Astrocyte (in vitro differentiated cells and primary cell): Measurements from ENCODE around the gene ANKRD49. TPM values are rescaled to one million over a fixed set of nuclear protein-coding genes. Genes with fewer than 3 reads are reported as not detected.

Source experiments
- DNase-seq: peaks from one replicate; pipeline ENCODE4 v3.0.0-alpha.2; 2010; ENCODE audit warnings: low read depth
- FAIRE-seq: peaks from 2 replicates; lab custom pipeline; 2011; peaks lifted over from hg19 to GRCh38; lab: Jason Lieb, UNC
- H2AFZ ChIP-seq: 2 replicates; pipeline ENCODE4 v1.6.0; 2012; ENCODE audit warnings: low read depth, low read length, inconsistent platforms
- H3K27ac ChIP-seq: 2 replicates; pipeline ENCODE4 v1.5.1; 2011; ENCODE audit warnings: low read depth, low read length, inconsistent platforms
- H3K27me3 ChIP-seq: 2 replicates; pipeline ENCODE4 v1.6.0; 2011; ENCODE audit warnings: low read length, inconsistent platforms; ENCODE audit not compliant: insufficient read depth
- H3K36me3 ChIP-seq: 2 replicates; pipeline ENCODE4 v1.5.1; 2011; ENCODE audit warnings: low read length, inconsistent platforms; ENCODE audit not compliant: insufficient read depth
- H3K4me1 ChIP-seq: 2 replicates; pipeline ENCODE4 v1.5.1; 2011; ENCODE audit warnings: low read length, inconsistent platforms; ENCODE audit not compliant: insufficient read depth
- H3K4me2 ChIP-seq: 2 replicates; pipeline ENCODE4 v1.6.0; 2012; ENCODE audit warnings: low read length, inconsistent platforms
- H3K4me3 ChIP-seq: 2 replicates; pipeline ENCODE4 v1.5.1; 2011; ENCODE audit warnings: low read depth, mild to moderate bottlenecking, low read length, inconsistent platforms; ENCODE audit not compliant: insufficient read depth
- H3K79me2 ChIP-seq: 2 replicates; pipeline ENCODE4 v1.6.0; 2012; ENCODE audit warnings: mild to moderate bottlenecking, low read length, inconsistent platforms; ENCODE audit not compliant: insufficient read depth
- H3K9ac ChIP-seq: 2 replicates; pipeline ENCODE4 v1.6.0; 2012; ENCODE audit warnings: mild to moderate bottlenecking, low read length, inconsistent platforms
- H3K9me3 ChIP-seq: 2 replicates; pipeline ENCODE4 v1.5.1; 2012; ENCODE audit warnings: low read depth, mild to moderate bottlenecking, low read length, inconsistent platforms; ENCODE audit not compliant: insufficient read depth
- H4K20me1 ChIP-seq: 2 replicates; pipeline ENCODE4 v1.6.0; 2012; ENCODE audit warnings: low read length, inconsistent platforms; ENCODE audit not compliant: insufficient read depth
- H3K27ac Mint-ChIP-seq: one replicate; pipeline ENCODE4 v1.8.0; 2021; ENCODE audit warnings: mild to moderate bottlenecking, mixed read lengths; ENCODE audit not compliant: unreplicated experiment
- H3K27me3 Mint-ChIP-seq: one replicate; pipeline ENCODE4 v1.8.0; 2021; ENCODE audit warnings: low read depth, mixed read lengths; ENCODE audit not compliant: unreplicated experiment
- H3K36me3 Mint-ChIP-seq: one replicate; pipeline ENCODE4 v1.8.0; 2021; ENCODE audit warnings: low read depth, mixed read lengths; ENCODE audit not compliant: unreplicated experiment
- H3K4me1 Mint-ChIP-seq: one replicate; pipeline ENCODE4 v1.8.0; 2021; ENCODE audit warnings: low read depth, mixed read lengths; ENCODE audit not compliant: unreplicated experiment
- H3K4me3 Mint-ChIP-seq: one replicate; pipeline ENCODE4 v1.8.0; 2021; ENCODE audit warnings: mild to moderate bottlenecking, moderate library complexity, mixed read lengths; ENCODE audit not compliant: unreplicated experiment
- H3K9me3 Mint-ChIP-seq: one replicate; pipeline ENCODE4 v1.8.0; 2021; ENCODE audit warnings: mild to moderate bottlenecking, mixed read lengths; ENCODE audit not compliant: unreplicated experiment
- EZH2 ChIP-seq: IDR thresholded peaks from 2 replicates; pipeline ENCODE4 v1.6.1; 2012; ENCODE audit warnings: mild to moderate bottlenecking, low read length, inconsistent platforms; ENCODE audit not compliant: insufficient read depth
- total RNA-seq: library from RNA; stranded (reverse); gene quantifications from 2 replicates; pipeline ENCODE4 v1.2.1, GENCODE V29; 2021
- TF ChIP-seq, protein P1 (sequence below): IDR thresholded peaks from 2 replicates; pipeline ENCODE4 v1.5.1; 2011; ENCODE audit warnings: low read depth, mild to moderate bottlenecking, inconsistent platforms, low read length, moderate library complexity; ENCODE audit not compliant: insufficient read depth

ANKRD49 gene
- total RNA-seq, 1 donor from 2014 or later, result 10.3 TPM

DNA sequence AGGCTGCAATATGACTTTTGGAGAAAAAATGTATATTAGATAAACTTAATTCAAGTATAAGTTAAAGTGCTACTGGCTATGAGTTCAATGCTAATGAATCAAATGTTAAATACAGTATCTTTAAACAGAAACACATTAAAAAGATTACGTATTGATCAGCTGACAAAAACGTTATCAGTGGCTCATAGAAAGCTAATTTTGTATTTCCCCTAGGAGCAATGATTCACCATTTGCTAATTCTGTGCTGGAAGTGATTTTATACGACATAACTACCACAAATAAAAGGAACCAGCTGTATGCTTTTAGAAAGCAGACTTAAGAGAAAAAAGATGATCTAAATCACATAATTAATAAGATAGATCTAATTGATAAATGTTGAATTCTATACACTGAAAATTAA, 43.7 kb upstream of the ANKRD49 start:
- H3K4me3 ChIP-seq, result no peak overlapping the region
- TF ChIP-seq EZH2, result no peak
- TF ChIP-seq, protein P1, sequence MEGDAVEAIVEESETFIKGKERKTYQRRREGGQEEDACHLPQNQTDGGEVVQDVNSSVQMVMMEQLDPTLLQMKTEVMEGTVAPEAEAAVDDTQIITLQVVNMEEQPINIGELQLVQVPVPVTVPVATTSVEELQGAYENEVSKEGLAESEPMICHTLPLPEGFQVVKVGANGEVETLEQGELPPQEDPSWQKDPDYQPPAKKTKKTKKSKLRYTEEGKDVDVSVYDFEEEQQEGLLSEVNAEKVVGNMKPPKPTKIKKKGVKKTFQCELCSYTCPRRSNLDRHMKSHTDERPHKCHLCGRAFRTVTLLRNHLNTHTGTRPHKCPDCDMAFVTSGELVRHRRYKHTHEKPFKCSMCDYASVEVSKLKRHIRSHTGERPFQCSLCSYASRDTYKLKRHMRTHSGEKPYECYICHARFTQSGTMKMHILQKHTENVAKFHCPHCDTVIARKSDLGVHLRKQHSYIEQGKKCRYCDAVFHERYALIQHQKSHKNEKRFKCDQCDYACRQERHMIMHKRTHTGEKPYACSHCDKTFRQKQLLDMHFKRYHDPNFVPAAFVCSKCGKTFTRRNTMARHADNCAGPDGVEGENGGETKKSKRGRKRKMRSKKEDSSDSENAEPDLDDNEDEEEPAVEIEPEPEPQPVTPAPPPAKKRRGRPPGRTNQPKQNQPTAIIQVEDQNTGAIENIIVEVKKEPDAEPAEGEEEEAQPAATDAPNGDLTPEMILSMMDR, result no peak
- no peak overlapping the region for H3K4me3 Mint-ChIP-seq
- H3K9me3 Mint-ChIP-seq, result no peaks in the 10 kb centered on the region
- H4K20me1 ChIP-seq, result no peaks in the 10 kb centered on the region
- H3K79me2 ChIP-seq, result no peaks in the 10 kb centered on the region
- H3K27me3 ChIP-seq, result no peaks in the 10 kb centered on the region
- DNase-seq (peak; percentile 20), FAIRE-seq (no peak)
- H3K9ac ChIP-seq, result no peak overlapping the region
- no peaks in the 10 kb centered on the region for H3K4me1 Mint-ChIP-seq
- peaks cover 3% of the 10 kb centered on the region for H3K36me3 Mint-ChIP-seq
- peaks cover 3% of the 10 kb centered on the region for H3K36me3 ChIP-seq
- H2AFZ ChIP-seq, result no peak overlapping the region
- no peak overlapping the region for H3K27ac Mint-ChIP-seq
- H3K27me3 Mint-ChIP-seq, result no peaks in the 10 kb centered on the region
- no peak overlapping the region for H3K4me2 ChIP-seq
- H3K4me1 ChIP-seq, result no peaks in the 10 kb centered on the region
- H3K9me3 ChIP-seq, result no peaks in the 10 kb centered on the region
- H3K27ac ChIP-seq, result no peak overlapping the region

DNA sequence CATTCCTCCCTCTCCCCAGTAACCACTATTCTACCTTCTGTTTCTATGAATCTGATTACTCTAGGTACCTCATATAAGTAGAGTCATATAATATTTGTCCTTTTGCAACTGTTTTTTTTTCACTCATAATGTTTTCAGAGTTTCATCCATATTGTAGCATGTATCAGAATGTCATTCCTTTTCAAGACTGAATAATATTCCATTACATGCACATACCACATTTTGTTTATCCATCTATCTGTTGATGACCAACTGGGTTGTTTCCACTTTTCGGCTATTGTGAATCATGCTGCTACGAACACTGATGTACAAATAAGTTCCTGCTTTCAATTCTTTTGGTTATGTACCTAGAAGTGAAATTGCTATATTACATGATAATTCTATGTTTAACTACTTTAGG, 40.8 kb upstream of the ANKRD49 start:
- H3K27ac Mint-ChIP-seq, result no peak overlapping the region
- Histone ChIP-seq H3K27ac (no peak overlapping the region), H3K79me2 (no peaks in the 10 kb centered on the region), H2AFZ (no peak overlapping the region), H3K36me3 (no peaks in the 10 kb centered on the region), H3K4me3 (no peak overlapping the region), H3K27me3 (no peaks in the 10 kb centered on the region), H3K9ac (no peak overlapping the region), H4K20me1 (no peaks in the 10 kb centered on the region), H3K9me3 (no peaks in the 10 kb centered on the region), H3K4me2 (no peak overlapping the region), H3K4me1 (no peaks in the 10 kb centered on the region)
- H3K4me3 Mint-ChIP-seq, result no peak overlapping the region
- TF ChIP-seq EZH2, result no peak
- TF ChIP-seq, protein P1, result no peak
- DNase-seq (no peak), FAIRE-seq (peak; percentile 5)
- peaks cover 3% of the 10 kb centered on the region for H3K36me3 Mint-ChIP-seq
- no peaks in the 10 kb centered on the region for H3K27me3 Mint-ChIP-seq
- peaks cover 10% of the 10 kb centered on the region for H3K4me1 Mint-ChIP-seq
- no peaks in the 10 kb centered on the region for H3K9me3 Mint-ChIP-seq

DNA sequence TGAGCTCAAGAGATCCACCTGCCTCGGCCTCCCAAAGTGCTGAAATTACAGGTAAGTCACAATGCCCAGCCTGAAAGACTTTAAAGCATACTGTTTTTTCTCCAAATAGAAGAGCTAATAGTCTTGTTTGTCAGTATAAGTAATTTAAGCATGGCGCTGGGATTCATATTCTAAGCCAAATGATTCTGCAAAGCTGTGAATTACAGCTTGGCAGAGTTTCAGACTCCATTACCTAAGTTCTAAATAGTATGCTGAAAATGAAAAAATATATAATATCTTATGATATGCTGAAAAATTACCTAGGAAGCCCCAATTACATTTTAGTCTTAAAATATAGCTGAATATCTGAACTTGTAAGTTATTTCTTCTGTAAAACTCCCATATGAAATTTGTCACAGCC, 39.5 kb upstream of the ANKRD49 start:
- Histone ChIP-seq H3K4me1 (no peaks in the 10 kb centered on the region), H3K4me3 (no peak overlapping the region), H3K9ac (no peak overlapping the region), H3K27me3 (no peaks in the 10 kb centered on the region), H3K79me2 (no peaks in the 10 kb centered on the region), H3K36me3 (peaks cover under 1% of the 10 kb centered on the region), H4K20me1 (no peaks in the 10 kb centered on the region), H3K27ac (no peak overlapping the region), H3K4me2 (no peak overlapping the region), H2AFZ (no peak overlapping the region), H3K9me3 (no peaks in the 10 kb centered on the region)
- Mint-ChIP-seq H3K27me3 (no peaks in the 10 kb centered on the region), H3K36me3 (peaks cover 3% of the 10 kb centered on the region), H3K4me3 (no peak overlapping the region), H3K27ac (no peak overlapping the region), H3K9me3 (no peaks in the 10 kb centered on the region), H3K4me1 (peaks cover 10% of the 10 kb centered on the region)
- FAIRE-seq, result no peak
- TF ChIP-seq, protein P1, result no peak
- TF ChIP-seq EZH2, result no peak
- no peak for DNase-seq
